ENCODE measurements around the gene UBE2Z. TPM values are rescaled to one million over a fixed set of nuclear protein-coding genes. Genes with fewer than 3 reads are reported as not detected.

UBE2Z gene
- total and polyA plus RNA-seq, 2 of the 4 experiments (the other 2 are of a cell fraction) = 68.5 to 126 TPM

DNA sequence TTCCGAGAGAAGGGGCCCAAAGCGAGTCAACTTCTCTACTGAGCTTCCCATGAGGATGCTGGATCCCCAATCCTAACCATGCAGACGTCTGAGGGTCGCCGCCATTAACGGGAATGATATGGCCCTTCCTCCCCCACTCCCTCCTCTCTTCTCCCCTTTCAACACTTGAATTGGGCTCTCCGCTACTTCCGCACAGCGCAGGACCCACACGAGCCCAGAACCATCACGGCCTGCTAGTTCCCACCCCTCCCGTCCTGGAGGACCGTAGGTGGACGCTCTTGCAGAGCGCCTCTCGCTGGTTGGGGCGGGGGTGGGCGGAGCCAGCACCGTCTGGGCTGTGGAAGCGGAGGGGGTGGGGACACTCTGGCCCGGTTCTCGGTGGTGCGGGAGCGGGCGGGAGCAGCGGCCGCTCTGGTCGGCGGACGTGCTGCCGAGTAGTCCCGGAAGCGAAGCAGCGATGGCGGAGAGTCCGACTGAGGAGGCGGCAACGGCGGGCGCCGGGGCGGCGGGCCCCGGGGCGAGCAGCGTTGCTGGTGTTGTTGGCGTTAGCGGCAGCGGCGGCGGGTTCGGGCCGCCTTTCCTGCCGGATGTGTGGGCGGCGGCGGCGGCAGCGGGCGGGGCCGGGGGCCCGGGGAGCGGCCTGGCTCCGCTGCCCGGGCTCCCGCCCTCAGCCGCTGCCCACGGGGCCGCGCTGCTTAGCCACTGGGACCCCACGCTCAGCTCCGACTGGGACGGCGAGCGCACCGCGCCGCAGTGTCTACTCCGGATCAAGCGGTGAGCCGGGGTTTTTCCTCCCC is at the start of gene UBE2Z (continued):
- no peak for TF ChIP-seq BHLHE40 (IDR thresholded peaks at IDR 0.05; ENCODE audit: low read depth, low read length)
- TF ChIP-seq, protein P1, sequence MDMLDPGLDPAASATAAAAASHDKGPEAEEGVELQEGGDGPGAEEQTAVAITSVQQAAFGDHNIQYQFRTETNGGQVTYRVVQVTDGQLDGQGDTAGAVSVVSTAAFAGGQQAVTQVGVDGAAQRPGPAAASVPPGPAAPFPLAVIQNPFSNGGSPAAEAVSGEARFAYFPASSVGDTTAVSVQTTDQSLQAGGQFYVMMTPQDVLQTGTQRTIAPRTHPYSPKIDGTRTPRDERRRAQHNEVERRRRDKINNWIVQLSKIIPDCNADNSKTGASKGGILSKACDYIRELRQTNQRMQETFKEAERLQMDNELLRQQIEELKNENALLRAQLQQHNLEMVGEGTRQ (IDR thresholded peaks at IDR 0.05; ENCODE audit: low read depth, low read length) = no peak
- no peak; the same call in 1 of the 2 replicates for TF ChIP-seq NFE2L2 (IDR thresholded peaks at IDR 0.05; ENCODE audit: low read depth, low read length)

DNA sequence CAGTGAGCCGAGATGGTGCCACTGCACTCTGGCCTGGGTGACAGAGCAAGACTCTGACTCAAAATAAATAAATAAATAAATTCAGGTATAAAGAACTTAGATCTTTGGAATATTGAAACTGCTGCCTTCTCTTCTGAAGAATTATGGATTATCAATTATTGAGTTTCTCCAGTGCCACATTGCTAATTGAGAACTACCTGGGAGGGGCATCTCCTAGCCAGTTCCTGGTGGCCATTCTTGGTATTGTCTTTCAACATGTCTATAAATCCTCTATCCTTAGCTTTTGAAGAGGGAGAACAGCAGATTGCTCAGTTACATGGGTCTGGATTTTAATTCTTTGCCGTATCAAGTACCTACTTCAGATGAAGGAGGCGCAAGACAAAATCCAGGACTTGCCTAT is 48.2 kb upstream of the UBE2Z start:
- Histone ChIP-seq H3K18ac (ENCODE audit: low read depth, low read length) (no peak overlapping the region), H3K27ac (ENCODE audit: insufficient read depth, low read length) (no peak overlapping the region), H3K36me3 (ENCODE audit: control insufficient read depth, insufficient read depth, low read length) (peaks cover 42% of the 10 kb centered on the region), H2BK15ac (ENCODE audit: low read depth, low read length) (no peak overlapping the region), H2AK5ac (ENCODE audit: low read depth, low read length) (no peak overlapping the region), H2BK20ac (ENCODE audit: low read depth, low read length) (no peak overlapping the region), H3K4ac (ENCODE audit: low read depth, low read length) (no peak overlapping the region), H4K5ac (ENCODE audit: low read depth, low read length) (no peak overlapping the region), H2BK5ac (ENCODE audit: low read depth, low read length, poor library complexity, severe bottlenecking) (no peak overlapping the region), H4K8ac (ENCODE audit: low read depth in 2 of 2, low read length in 2 of 2) (no peak overlapping the region), H3K4me3 (ENCODE audit: insufficient read depth, low read depth, low read length) (no peak overlapping the region), H4K20me1 (ENCODE audit: insufficient read depth, low read length) (no peaks in the 10 kb centered on the region), H2AFZ (replicated peaks; ENCODE audit: low read length, poor library complexity) (no peak overlapping the region), H2BK120ac (ENCODE audit: low read depth, low read length) (no peak overlapping the region), H3K4me2 (ENCODE audit: low read depth, low read length) (no peak overlapping the region), H3K9ac (ENCODE audit: low read depth, low read length) (no peak overlapping the region), H3K79me1 (ENCODE audit: low read depth in 1 of 2, low read length in 2 of 2) (no peaks in the 10 kb centered on the region), H3K4me1 (ENCODE audit: control insufficient read depth, insufficient read depth, low read length) (no peaks in the 10 kb centered on the region), H3K14ac (replicated peaks; ENCODE audit: low read depth, low read length) (no peak overlapping the region), H4K91ac (ENCODE audit: insufficient read depth, low read depth, low read length) (no peak overlapping the region), H3K56ac (ENCODE audit: extremely low read depth, insufficient read depth, low read length) (no peak overlapping the region), H3K9me1 (ENCODE audit: insufficient read depth, low read length) (no peaks in the 10 kb centered on the region), H3K27me3 (ENCODE audit: control insufficient read depth, insufficient read depth, low read length) (no peaks in the 10 kb centered on the region), H2AK9ac (replicated peaks; ENCODE audit: low read depth, low read length, poor library complexity) (no peak overlapping the region), H3K23ac (ENCODE audit: low read depth, low read length) (no peak overlapping the region), H3K9me3 (ENCODE audit: control insufficient read depth, insufficient read depth, low read length) (no peaks in the 10 kb centered on the region)
- POLR2A ChIA-PET (ENCODE audit: unreplicated experiment) = no interaction called here
- CTCF ChIA-PET = no interaction called here
- dilution Hi-C loops (cut with HindIII; ENCODE audit: low sequenced_read_pairs, unreplicated experiment) = no loop called here
- no peak for DNase-seq
- in situ Hi-C loops (cut with MboI; ENCODE audit: low sequenced_read_pairs) = no loop called here
- intact Hi-C loops (cut with micrococcal nuclease) = no loop called here
- ATAC-seq (ENCODE audit: low read depth) = no peak
- no CpG with 5 or more reads among the region's 3 CpGs for WGBS, 2 experiments (ENCODE audit: extremely low coverage in 2 of 2, insufficient read length in 1 of 2)
- TF ChIP-seq FOS (IDR thresholded peaks at IDR 0.05; ENCODE audit: low read depth, low read length) (no peak), MAZ (IDR thresholded peaks at IDR 0.05; ENCODE audit: borderline replicate concordance, low read depth, low read length) (no peak), RAD21 (IDR thresholded peaks at IDR 0.05; ENCODE audit: low read length) (0 out of 2 replicates have a peak, but pooled peaks have one; percentile 3), NFE2L2 (IDR thresholded peaks at IDR 0.05; ENCODE audit: low read depth, low read length) (no peak)
- TF ChIP-seq, protein P2, sequence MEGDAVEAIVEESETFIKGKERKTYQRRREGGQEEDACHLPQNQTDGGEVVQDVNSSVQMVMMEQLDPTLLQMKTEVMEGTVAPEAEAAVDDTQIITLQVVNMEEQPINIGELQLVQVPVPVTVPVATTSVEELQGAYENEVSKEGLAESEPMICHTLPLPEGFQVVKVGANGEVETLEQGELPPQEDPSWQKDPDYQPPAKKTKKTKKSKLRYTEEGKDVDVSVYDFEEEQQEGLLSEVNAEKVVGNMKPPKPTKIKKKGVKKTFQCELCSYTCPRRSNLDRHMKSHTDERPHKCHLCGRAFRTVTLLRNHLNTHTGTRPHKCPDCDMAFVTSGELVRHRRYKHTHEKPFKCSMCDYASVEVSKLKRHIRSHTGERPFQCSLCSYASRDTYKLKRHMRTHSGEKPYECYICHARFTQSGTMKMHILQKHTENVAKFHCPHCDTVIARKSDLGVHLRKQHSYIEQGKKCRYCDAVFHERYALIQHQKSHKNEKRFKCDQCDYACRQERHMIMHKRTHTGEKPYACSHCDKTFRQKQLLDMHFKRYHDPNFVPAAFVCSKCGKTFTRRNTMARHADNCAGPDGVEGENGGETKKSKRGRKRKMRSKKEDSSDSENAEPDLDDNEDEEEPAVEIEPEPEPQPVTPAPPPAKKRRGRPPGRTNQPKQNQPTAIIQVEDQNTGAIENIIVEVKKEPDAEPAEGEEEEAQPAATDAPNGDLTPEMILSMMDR (conservative IDR thresholded peaks at IDR 0.05; ENCODE audit: low read depth, low read length) = 0 out of 2 replicates have a peak, but pooled peaks have one; percentile 15
- BruUV-seq (replicated peaks) = no TSS peak

All from IMR-90 (cell line).